Cardiac fibroblast (primary cell): ENCODE data around the gene VIPR1.

ENCODE experiments used
- DNase-seq, 2 donors: peaks; one replicate each; pipeline versions ENCODE4 v3.0.0 to v3.0.0-alpha.2; 2010; ENCODE audit warnings: low read depth in 2 of 2
- H3K4me3 ChIP-seq, 2 donors: replicated peaks in 1 of 2; 1 replicate in 1 of 2; 2 replicates in 1 of 2; pipeline ENCODE4 v1.5.1; 2011; ENCODE audit warnings: low read depth in 2 of 2, low read length in 2 of 2, mild to moderate bottlenecking in 2 of 2, moderate library complexity in 1 of 2
- TF ChIP-seq, protein P1 (sequence below): IDR thresholded peaks from one replicate; pipeline ENCODE4 v1.5.1; 2011; ENCODE audit warnings: low read depth, mild to moderate bottlenecking, low read length, inconsistent platforms

The VIPR1 gene, protein sequence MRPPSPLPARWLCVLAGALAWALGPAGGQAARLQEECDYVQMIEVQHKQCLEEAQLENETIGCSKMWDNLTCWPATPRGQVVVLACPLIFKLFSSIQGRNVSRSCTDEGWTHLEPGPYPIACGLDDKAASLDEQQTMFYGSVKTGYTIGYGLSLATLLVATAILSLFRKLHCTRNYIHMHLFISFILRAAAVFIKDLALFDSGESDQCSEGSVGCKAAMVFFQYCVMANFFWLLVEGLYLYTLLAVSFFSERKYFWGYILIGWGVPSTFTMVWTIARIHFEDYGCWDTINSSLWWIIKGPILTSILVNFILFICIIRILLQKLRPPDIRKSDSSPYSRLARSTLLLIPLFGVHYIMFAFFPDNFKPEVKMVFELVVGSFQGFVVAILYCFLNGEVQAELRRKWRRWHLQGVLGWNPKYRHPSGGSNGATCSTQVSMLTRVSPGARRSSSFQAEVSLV

DNA sequence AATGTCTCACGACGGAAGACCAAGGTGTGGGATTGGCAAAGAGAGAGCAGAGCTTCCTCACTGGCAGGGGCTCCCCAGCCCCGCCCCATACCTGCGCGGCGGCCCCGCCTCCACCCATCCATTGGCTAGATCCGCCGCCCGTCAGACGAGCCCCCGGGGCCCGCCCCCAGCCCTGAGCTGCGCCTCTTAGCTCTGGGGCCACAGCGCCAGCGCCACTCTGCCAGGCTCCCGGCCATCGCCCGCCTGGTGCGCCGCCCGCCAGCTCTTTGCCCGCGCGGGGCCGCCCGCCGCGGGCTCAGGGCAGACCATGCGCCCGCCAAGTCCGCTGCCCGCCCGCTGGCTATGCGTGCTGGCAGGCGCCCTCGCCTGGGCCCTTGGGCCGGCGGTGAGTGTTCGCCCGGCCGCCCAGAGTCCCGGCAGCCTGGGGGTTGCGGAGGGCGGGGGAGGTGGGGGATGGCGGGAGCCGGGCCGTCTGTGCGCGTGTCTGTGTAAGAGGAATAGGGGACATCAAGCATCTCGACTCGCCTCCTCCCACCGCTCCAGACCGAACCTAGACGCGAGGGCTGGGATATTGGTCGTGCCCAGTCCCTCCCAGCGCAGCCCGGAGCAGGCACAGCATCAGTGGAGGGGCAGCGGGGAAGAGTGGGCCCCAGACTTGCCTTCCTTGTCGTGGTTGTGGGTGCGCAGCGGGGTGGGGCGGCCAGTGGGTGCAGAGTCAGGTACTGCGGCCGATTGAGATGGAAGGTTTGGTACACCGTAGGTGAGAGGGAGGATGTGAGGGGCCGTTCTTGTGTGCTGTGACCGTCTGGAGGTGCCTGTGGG, at the start of gene VIPR1:
VIPR1 (plus strand) TSS at position 215 of the 822 bp plus-strand sequence; CDS start at position 308, 93 bp downstream.
- peak within 1 kb of the TSS; percentile 40 to 49 for H3K4me3 ChIP-seq
- TF ChIP-seq, protein P1, sequence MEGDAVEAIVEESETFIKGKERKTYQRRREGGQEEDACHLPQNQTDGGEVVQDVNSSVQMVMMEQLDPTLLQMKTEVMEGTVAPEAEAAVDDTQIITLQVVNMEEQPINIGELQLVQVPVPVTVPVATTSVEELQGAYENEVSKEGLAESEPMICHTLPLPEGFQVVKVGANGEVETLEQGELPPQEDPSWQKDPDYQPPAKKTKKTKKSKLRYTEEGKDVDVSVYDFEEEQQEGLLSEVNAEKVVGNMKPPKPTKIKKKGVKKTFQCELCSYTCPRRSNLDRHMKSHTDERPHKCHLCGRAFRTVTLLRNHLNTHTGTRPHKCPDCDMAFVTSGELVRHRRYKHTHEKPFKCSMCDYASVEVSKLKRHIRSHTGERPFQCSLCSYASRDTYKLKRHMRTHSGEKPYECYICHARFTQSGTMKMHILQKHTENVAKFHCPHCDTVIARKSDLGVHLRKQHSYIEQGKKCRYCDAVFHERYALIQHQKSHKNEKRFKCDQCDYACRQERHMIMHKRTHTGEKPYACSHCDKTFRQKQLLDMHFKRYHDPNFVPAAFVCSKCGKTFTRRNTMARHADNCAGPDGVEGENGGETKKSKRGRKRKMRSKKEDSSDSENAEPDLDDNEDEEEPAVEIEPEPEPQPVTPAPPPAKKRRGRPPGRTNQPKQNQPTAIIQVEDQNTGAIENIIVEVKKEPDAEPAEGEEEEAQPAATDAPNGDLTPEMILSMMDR: no peak
- DNase-seq: peak; percentile 29 to 53

GRCh38 chr3:42456211-42456610, 46.2 kb upstream of the VIPR1 start:
- no peak for DNase-seq
- no peak overlapping the region for H3K4me3 ChIP-seq
- TF ChIP-seq, protein P1: no peak

DNA sequence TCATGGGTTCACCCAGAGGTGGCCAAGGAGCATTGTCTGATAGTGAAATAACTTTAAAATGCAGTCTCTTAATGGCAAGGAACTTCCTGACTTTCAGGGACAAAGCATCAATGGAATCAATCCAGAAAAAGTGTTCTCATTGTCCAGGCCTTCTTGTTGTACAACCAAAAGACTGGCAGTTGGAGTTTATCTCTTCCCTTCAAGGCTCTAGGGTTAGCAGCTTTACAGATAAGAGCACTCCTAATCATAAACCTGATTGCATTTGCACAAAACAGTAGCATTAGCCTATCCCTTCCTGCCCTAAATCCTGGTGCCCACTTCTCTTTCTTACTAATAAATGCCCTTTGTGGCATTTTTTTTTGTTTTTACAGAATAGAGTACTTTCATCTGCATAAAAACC, 43.3 kb upstream of the VIPR1 start:
- no peak overlapping the region for H3K4me3 ChIP-seq
- TF ChIP-seq, protein P1: no peak
- no peak for DNase-seq

- DNase-seq: no peak
- no peak overlapping the region for H3K4me3 ChIP-seq
- TF ChIP-seq, protein P1: no peak
Observed at GRCh38 chr3:42461762-42462161, 40.7 kb upstream of the VIPR1 start.

GRCh38 chr3:42463093-42463492, 39.4 kb upstream of the VIPR1 start:
- no peak for DNase-seq
- no peak overlapping the region for H3K4me3 ChIP-seq
- TF ChIP-seq, protein P1: no peak

- TF ChIP-seq, protein P1: no peak
- DNase-seq: no peak
- no peak overlapping the region for H3K4me3 ChIP-seq
Observed at GRCh38 chr3:42468111-42468510, 34.3 kb upstream of the VIPR1 start.
